Activated CD8-positive, alpha-beta T cell treated with anti-CD3 and anti-CD28 coated beads, Interleukin-2, amount 10 ng/mL, durations not matched to agents 7 days and 5 days (primary cell): ENCODE measurements around the gene SFR1. TPM values are rescaled to one million over a fixed set of nuclear protein-coding genes. Genes with fewer than 3 reads are reported as not detected.

Experiments
- total RNA-seq, 2 experiments: library from RNA; stranded (reverse); gene quantifications; one replicate each; pipeline ENCODE4 v1.2.3, GENCODE V29; 2021

SFR1 gene
- total RNA-seq, 2 experiments from 2014 or later, result 13.0 to 14.9 TPM

Other genes starting within 250 kb of the SFR1 start
- 10 to 100 TPM; 48.8 to 49.8 TPM for gene STN1, start 204.0 kb upstream of the SFR1 start, total RNA-seq
- 10 to 100 TPM; 32.6 to 33.5 TPM for gene SLK, start 155.0 kb upstream of the SFR1 start, total RNA-seq
- gene COL17A1, start 36.3 kb upstream of the SFR1 start, total RNA-seq, result not detected
- gene CFAP43, start 110.2 kb downstream of the SFR1 start, total RNA-seq, result under 1 TPM in 1 of 2 experiments, not detected in 1; 0.18 TPM
- gene GSTO1, start 132.7 kb downstream of the SFR1 start, total RNA-seq, result 100 to 1,000 TPM; 114 to 119 TPM
- 1 to 10 TPM in 1 of 2 experiments, under 1 TPM in 1; 0.94 to 1.2 TPM for gene GSTO2, start 147.0 kb downstream of the SFR1 start, total RNA-seq
- gene ITPRIP, start 216.3 kb downstream of the SFR1 start, total RNA-seq, result 10 to 100 TPM; 26.6 to 27.1 TPM
- under 1 TPM; 0.24 to 0.47 TPM for gene CFAP58, start 231.7 kb downstream of the SFR1 start, total RNA-seq